Uterus (tissue), 4 donors: ENCODE measurements around the gene PAQR5. TPM values are rescaled to one million over a fixed set of nuclear protein-coding genes. Genes with fewer than 3 reads are reported as not detected.

ENCODE experiments used
- DNase-seq, 2 donors: peaks; one replicate each; pipeline ENCODE4 v3.0.0-alpha.2; 2019 to 2020
- H3K27ac ChIP-seq, 2 donors: fragments of 200-600 bp; sonication (generic); 1 replicate in 1 of 2; 2 replicates in 1 of 2; pipeline ENCODE4 v1.5.1; 2016 to 2018
- H3K27me3 ChIP-seq, 2 donors: fragments of 200-600 bp; sonication (generic); one replicate each; pipeline ENCODE4 v1.5.1; 2018 to 2019; ENCODE audit warnings: control low read depth in 1 of 2
- H3K36me3 ChIP-seq, 2 donors: fragments of 200-600 bp; sonication (generic); one replicate each; pipeline ENCODE4 v1.5.1; 2019; ENCODE audit warnings: control low read depth in 1 of 2
- H3K4me1 ChIP-seq, 2 donors: fragments of 200-600 bp; sonication (generic); one replicate each; pipeline ENCODE4 v1.5.1; 2018 to 2019; ENCODE audit warnings: control low read depth in 1 of 2
- H3K4me3 ChIP-seq, 2 donors: fragments of 200-600 bp; sonication (generic); 1 replicate in 1 of 2; 2 replicates in 1 of 2; pipeline ENCODE4 v1.5.1; 2018 to 2019; ENCODE audit warnings: mild to moderate bottlenecking in 1 of 2
- H3K9me3 ChIP-seq, 2 donors: fragments of 200-600 bp; sonication (generic); one replicate each; pipeline ENCODE4 v1.5.1; 2019; ENCODE audit warnings: control low read depth in 1 of 2
- POLR2A ChIP-seq, 2 donors: fragments of 450-650 bp; IDR thresholded peaks; one replicate each; pipeline ENCODE4 v1.6.1; 2016; ENCODE audit warnings: antibody characterized with exemption in 2 of 2, mild to moderate bottlenecking in 1 of 2, moderate library complexity in 1 of 2
- intact Hi-C: fragments of 100-400 bp; cut with DNase I; formaldehyde crosslinking; loops from one replicate; pipeline ENCODE4 v1.15.1; 2023; ENCODE audit warnings: low total_unique reads
- total RNA-seq, 4 donors: library from RNA; depleted of rRNA in 3 of 4; stranded (reverse); fragments of >200 nt in 3 of 4; gene quantifications; one replicate each; pipeline versions ENCODE4 v1.1.0 to v1.2.4, GENCODE V29; 2014 to 2023
- TF ChIP-seq, protein P1 (sequence below), 4 experiments: fragments of 200-600 bp in 2 of 4; fragments of 450-650 bp in 2 of 4; sonication (generic) in 2 of 4; IDR thresholded peaks; one replicate each; pipeline ENCODE4 v1.5.1; 2016 to 2019; ENCODE audit warnings: antibody characterized with exemption in 4 of 4, mild to moderate bottlenecking in 2 of 4, moderate library complexity in 1 of 4
- donor health status: DM: yes; HTN: yes; CAD: no.

Gene PAQR5
- total RNA-seq, 4 donors from 2014 or later: 0.28 to 0.61 TPM; not detected in 2

DNA sequence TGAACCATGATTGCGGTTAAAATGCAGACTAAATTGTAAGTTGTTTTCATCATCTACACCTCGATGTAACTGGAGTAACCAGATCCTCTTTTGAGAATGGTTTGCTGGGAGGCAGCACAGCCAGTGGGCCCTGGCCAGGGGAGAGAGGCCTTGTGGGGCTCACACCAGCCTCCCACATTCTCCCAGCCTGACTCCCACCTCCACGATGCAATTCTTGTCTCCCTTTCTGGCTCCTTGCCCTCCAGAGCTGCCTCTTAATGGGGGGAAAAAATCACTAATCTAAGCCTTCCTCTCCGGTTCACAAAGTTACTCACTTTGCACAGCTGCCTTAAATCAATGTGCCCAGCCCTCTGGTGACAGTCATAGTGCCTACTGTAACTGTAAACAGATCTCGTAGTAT is 17.9 kb upstream of the PAQR5 start:
- Histone ChIP-seq H3K27ac (no peak overlapping the region), H3K4me1 (no peaks in the 10 kb centered on the region), H3K9me3 (no peaks in the 10 kb centered on the region), H3K27me3 (no peaks in the 10 kb centered on the region), H3K4me3 (no peak overlapping the region), H3K36me3 (no peaks in the 10 kb centered on the region)
- TF ChIP-seq, protein P1, sequence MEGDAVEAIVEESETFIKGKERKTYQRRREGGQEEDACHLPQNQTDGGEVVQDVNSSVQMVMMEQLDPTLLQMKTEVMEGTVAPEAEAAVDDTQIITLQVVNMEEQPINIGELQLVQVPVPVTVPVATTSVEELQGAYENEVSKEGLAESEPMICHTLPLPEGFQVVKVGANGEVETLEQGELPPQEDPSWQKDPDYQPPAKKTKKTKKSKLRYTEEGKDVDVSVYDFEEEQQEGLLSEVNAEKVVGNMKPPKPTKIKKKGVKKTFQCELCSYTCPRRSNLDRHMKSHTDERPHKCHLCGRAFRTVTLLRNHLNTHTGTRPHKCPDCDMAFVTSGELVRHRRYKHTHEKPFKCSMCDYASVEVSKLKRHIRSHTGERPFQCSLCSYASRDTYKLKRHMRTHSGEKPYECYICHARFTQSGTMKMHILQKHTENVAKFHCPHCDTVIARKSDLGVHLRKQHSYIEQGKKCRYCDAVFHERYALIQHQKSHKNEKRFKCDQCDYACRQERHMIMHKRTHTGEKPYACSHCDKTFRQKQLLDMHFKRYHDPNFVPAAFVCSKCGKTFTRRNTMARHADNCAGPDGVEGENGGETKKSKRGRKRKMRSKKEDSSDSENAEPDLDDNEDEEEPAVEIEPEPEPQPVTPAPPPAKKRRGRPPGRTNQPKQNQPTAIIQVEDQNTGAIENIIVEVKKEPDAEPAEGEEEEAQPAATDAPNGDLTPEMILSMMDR (IDR thresholded peaks at IDR 0.05): no peak
- TF ChIP-seq POLR2A (IDR thresholded peaks at IDR 0.05): no peak
- no peak for DNase-seq
- intact Hi-C loops: no loop called here

- Histone ChIP-seq H3K4me3 (no peak overlapping the region), H3K36me3 (no peaks in the 10 kb centered on the region), H3K27ac (no peak overlapping the region), H3K9me3 (no peaks in the 10 kb centered on the region), H3K27me3 (no peaks in the 10 kb centered on the region), H3K4me1 (no peaks in the 10 kb centered on the region)
- intact Hi-C loops: no loop called here
- no peak for TF ChIP-seq POLR2A (IDR thresholded peaks at IDR 0.05)
- TF ChIP-seq, protein P1 (IDR thresholded peaks at IDR 0.05): no peak
- no peak for DNase-seq
Observed at GRCh38 chr15:69282104-69282743, 16.5 kb upstream of the PAQR5 start.

- Histone ChIP-seq H3K4me1 (no peaks in the 10 kb centered on the region), H3K4me3 (no peak overlapping the region), H3K27ac (no peak overlapping the region), H3K36me3 (no peaks in the 10 kb centered on the region), H3K9me3 (no peaks in the 10 kb centered on the region), H3K27me3 (no peaks in the 10 kb centered on the region)
- no peak for TF ChIP-seq POLR2A (IDR thresholded peaks at IDR 0.05)
- TF ChIP-seq, protein P1 (IDR thresholded peaks at IDR 0.05): no peak
- no peak for DNase-seq
- intact Hi-C loops: no loop called here
Observed at GRCh38 chr15:69285834-69286233, 12.9 kb upstream of the PAQR5 start.

DNA sequence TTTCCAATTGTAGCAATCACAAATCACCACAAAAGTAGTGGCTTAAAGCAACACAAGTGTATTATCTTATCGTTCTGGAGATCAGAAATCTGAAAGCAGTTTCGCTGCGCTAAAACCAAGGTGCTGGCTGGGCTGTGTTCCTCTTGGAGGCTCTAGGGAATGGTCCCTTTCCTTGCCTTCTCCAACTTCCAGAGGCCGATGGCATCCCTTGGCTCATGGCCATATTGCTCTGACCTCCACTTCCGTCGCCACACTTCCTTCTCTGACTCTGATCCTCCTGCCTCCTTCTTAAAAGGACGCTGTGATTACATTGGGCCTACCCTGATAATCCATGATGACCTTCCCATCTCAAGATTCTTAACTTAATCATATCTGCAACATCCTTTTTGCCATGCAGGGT is 10.7 kb upstream of the PAQR5 start:
- Histone ChIP-seq H3K27ac (no peak overlapping the region), H3K36me3 (no peaks in the 10 kb centered on the region), H3K4me1 (no peaks in the 10 kb centered on the region), H3K27me3 (no peaks in the 10 kb centered on the region), H3K4me3 (no peak overlapping the region), H3K9me3 (no peaks in the 10 kb centered on the region)
- TF ChIP-seq POLR2A (IDR thresholded peaks at IDR 0.05): no peak
- TF ChIP-seq, protein P1 (IDR thresholded peaks at IDR 0.05): no peak
- intact Hi-C loops: no loop called here
- DNase-seq: no peak

- DNase-seq: no peak
- intact Hi-C loops: no loop called here
- no peak overlapping the region for H3K27ac ChIP-seq
Observed at GRCh38 chr15:69288531-69289341, 10.0 kb upstream of the PAQR5 start.

More at GRCh38 chr15:69288531-69289341, 10.0 kb upstream of the PAQR5 start:
- no peaks in the 10 kb centered on the region for H3K27me3 ChIP-seq
- H3K4me1 ChIP-seq: no peaks in the 10 kb centered on the region
- TF ChIP-seq, protein P1 (IDR thresholded peaks at IDR 0.05): no peak
- no peak for TF ChIP-seq POLR2A (IDR thresholded peaks at IDR 0.05)
- no peaks in the 10 kb centered on the region for H3K36me3 ChIP-seq
- no peaks in the 10 kb centered on the region for H3K9me3 ChIP-seq
- no peak overlapping the region for H3K4me3 ChIP-seq
